Measurements from ENCODE around the gene RECQL5.

GRCh38 chr17:75679706-75680211 is 12.8 kb upstream of the RECQL5 start:
- TF ChIP-seq, protein P1, sequence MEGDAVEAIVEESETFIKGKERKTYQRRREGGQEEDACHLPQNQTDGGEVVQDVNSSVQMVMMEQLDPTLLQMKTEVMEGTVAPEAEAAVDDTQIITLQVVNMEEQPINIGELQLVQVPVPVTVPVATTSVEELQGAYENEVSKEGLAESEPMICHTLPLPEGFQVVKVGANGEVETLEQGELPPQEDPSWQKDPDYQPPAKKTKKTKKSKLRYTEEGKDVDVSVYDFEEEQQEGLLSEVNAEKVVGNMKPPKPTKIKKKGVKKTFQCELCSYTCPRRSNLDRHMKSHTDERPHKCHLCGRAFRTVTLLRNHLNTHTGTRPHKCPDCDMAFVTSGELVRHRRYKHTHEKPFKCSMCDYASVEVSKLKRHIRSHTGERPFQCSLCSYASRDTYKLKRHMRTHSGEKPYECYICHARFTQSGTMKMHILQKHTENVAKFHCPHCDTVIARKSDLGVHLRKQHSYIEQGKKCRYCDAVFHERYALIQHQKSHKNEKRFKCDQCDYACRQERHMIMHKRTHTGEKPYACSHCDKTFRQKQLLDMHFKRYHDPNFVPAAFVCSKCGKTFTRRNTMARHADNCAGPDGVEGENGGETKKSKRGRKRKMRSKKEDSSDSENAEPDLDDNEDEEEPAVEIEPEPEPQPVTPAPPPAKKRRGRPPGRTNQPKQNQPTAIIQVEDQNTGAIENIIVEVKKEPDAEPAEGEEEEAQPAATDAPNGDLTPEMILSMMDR (IDR thresholded peaks at IDR 0.05): peak in 4 of 6 experiments; percentile 11 to 35 (median 24)
- no peak for TF ChIP-seq POLR2A (IDR thresholded peaks at IDR 0.05)

Measured in thyroid gland (tissue), 4 donors.